ENCODE data around the gene STK32B.

STK32B gene

DNA sequence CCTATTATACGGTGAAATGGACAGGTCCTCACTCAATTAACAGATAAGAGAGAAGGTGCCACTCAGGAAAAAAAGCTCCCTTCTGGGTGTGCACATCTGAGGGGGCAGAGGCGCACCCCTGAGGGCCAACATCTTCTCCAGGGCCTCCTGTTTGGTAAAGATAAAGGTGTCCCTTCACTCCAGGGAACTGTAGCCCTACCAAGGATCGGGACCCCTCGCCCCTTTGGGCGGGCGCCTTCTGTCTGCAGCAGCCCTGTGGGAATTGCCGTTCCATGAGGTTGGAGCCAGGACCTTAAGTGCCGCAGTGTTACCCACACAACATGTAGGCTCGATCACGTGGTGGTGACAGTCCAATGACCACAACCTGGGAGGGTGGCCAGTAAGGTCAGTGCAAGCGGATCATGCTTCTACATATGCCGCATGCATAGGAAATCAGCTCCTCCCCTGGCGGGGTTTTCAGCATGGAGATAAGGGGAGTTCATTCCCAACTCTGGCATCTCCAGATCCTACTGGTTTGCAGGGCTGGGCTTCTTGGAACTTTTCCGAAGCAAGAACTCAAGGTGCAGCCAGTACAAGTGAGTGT is 403.8 kb downstream of the STK32B start:
- no peak overlapping the region for H3K4me3 ChIP-seq (ENCODE audit: insufficient read depth, low read depth, low read length)
- no peaks in the 10 kb centered on the region for H3K27me3 ChIP-seq (ENCODE audit: control insufficient read depth, insufficient read depth, low read length, poor library complexity, severe bottlenecking)
- H3K4me1 ChIP-seq (ENCODE audit: control insufficient read depth, insufficient read depth, low read length) = no peaks in the 10 kb centered on the region
- H3K36me3 ChIP-seq (ENCODE audit: control insufficient read depth, insufficient read depth, low read length) = no peaks in the 10 kb centered on the region
- no peak overlapping the region for H3K27ac ChIP-seq (ENCODE audit: insufficient read depth, low read depth, low read length, poor library complexity, severe bottlenecking)
- H3K9me3 ChIP-seq (ENCODE audit: control insufficient read depth, low read length) = no peaks in the 10 kb centered on the region
- 95 to 96% methylated on average over 14 of the region's 14 CpGs for WGBS, 2 experiments

DNA sequence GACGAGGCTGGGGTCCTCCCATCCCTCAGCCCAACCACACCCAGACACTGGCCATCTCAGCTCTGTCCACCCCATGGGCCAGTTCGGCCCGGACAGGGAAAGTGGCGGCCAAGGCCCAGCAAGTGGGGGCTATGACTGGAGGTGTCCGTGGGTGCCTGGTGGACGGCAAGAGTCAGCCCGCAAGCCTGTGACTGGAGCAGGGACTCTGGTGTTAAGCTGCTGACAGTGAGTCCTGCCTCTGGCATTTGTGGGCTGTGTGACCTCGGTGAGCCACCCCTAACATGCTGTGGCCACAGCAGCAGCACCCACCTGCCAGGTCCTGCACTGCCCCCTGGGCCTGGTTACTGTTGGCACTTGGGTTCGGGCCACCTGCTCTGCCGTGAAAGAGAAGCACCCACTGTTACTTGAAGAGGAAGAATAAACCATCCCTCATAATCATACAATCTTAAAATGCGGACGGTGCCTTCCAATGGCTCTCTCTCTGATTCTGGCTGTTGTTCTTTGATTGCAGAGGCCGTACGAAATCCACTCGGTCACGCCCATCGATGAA is 405.1 kb downstream of the STK32B start:
- Histone ChIP-seq H3K9me3 (ENCODE audit: control insufficient read depth, low read length) (no peaks in the 10 kb centered on the region), H3K27ac (ENCODE audit: insufficient read depth, low read depth, low read length, poor library complexity, severe bottlenecking) (no peak overlapping the region), H3K4me1 (ENCODE audit: control insufficient read depth, insufficient read depth, low read length) (no peaks in the 10 kb centered on the region), H3K4me3 (ENCODE audit: insufficient read depth, low read depth, low read length) (no peak overlapping the region), H3K27me3 (ENCODE audit: control insufficient read depth, insufficient read depth, low read length, poor library complexity, severe bottlenecking) (no peaks in the 10 kb centered on the region), H3K36me3 (ENCODE audit: control insufficient read depth, insufficient read depth, low read length) (no peaks in the 10 kb centered on the region)
- 93 to 96% methylated on average over 17 of the region's 17 CpGs for WGBS, 2 experiments

DNA sequence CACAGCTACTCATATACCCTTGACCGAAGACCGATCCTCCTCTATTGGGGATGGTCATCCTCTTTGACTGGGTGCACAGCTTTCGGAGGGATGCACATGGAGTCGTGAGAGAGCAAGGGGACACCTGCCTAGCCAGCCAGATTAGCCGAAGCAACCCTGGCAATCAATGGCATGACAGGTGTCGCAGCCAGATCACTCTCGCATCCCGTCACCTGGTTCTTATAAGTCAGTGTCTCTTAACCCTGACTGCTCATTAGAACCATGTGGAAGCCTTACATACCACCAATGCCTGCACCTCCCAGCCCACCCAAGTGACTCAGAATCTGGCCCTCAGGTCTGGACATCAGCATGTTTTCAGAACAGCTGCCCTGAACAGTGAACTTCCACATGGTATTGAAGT is 407.4 kb downstream of the STK32B start:
- H3K4me3 ChIP-seq (ENCODE audit: insufficient read depth, low read depth, low read length) = no peak overlapping the region
- H3K4me1 ChIP-seq (ENCODE audit: control insufficient read depth, insufficient read depth, low read length) = no peaks in the 10 kb centered on the region
- H3K36me3 ChIP-seq (ENCODE audit: control insufficient read depth, insufficient read depth, low read length) = no peaks in the 10 kb centered on the region
- H3K27ac ChIP-seq (ENCODE audit: insufficient read depth, low read depth, low read length, poor library complexity, severe bottlenecking) = no peak overlapping the region
- WGBS, 2 experiments = 93 to 96% methylated on average over 8 of the region's 8 CpGs
- H3K27me3 ChIP-seq (ENCODE audit: control insufficient read depth, insufficient read depth, low read length, poor library complexity, severe bottlenecking) = no peaks in the 10 kb centered on the region
- no peaks in the 10 kb centered on the region for H3K9me3 ChIP-seq (ENCODE audit: control insufficient read depth, low read length)

DNA sequence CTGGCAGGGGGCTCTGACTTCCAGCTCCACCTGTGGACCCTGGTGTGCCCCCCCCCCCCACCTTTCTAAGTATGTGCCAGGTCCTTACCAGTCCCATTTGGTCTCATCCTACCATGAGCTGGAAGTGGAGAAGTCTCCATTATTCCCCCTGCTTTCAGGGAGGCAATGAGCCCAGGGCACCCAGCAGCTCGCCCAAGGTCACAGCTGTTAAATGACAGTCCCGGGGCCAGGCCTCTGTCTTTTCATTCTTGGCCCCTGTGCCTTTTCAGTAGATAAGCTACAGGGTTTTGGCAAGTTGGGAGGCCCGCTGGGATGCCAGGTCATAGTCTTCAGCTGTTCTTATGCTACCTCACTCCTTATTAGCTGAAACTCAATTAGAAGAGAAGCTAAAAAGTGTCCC is 408.0 kb downstream of the STK32B start:
- 92 to 93% methylated on average over 3 of the region's 3 CpGs for WGBS, 2 experiments
- Histone ChIP-seq H3K36me3 (ENCODE audit: control insufficient read depth, insufficient read depth, low read length) (no peaks in the 10 kb centered on the region), H3K9me3 (ENCODE audit: control insufficient read depth, low read length) (no peaks in the 10 kb centered on the region), H3K27me3 (ENCODE audit: control insufficient read depth, insufficient read depth, low read length, poor library complexity, severe bottlenecking) (no peaks in the 10 kb centered on the region), H3K4me3 (ENCODE audit: insufficient read depth, low read depth, low read length) (no peak overlapping the region), H3K4me1 (ENCODE audit: control insufficient read depth, insufficient read depth, low read length) (no peaks in the 10 kb centered on the region), H3K27ac (ENCODE audit: insufficient read depth, low read depth, low read length, poor library complexity, severe bottlenecking) (no peak overlapping the region)

DNA sequence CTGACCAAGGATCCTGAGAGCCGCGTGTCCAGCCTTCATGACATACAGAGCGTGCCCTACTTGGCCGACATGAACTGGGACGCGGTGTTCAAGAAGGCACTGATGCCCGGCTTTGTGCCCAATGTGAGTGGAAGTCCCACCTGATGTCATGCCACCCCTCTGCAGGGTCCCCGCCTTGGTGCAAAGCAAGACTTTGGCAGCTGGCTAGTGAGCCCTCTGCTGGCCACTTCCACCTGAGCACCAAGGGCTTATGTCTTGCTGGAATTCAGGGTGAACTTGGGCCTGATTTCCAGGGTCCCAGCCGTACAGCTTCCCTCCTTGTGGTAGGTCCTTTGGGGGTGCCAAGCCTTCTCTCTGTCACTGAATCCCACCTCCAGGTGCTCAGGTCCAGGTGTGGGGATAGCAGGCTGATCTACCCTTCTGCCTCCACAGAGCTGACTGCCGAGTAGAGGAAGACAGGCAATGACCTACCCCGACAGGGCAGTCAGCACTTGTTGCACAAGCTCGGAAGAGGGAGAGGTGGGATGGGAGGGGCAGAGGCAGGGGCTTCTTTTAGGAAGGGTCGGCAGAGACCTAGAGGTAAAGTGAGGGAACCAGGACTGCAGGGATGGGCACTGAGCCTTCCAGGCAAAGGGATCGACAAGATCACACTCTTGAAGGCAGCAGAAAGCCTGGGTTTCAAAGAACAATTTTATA is 409.0 kb downstream of the STK32B start:
- 83 to 85% methylated on average over 14 of the region's 14 CpGs for WGBS, 2 experiments
- Histone ChIP-seq H3K27ac (ENCODE audit: insufficient read depth, low read depth, low read length, poor library complexity, severe bottlenecking) (no peak overlapping the region), H3K4me3 (ENCODE audit: insufficient read depth, low read depth, low read length) (no peak overlapping the region), H3K36me3 (ENCODE audit: control insufficient read depth, insufficient read depth, low read length) (no peaks in the 10 kb centered on the region), H3K4me1 (ENCODE audit: control insufficient read depth, insufficient read depth, low read length) (no peaks in the 10 kb centered on the region), H3K9me3 (ENCODE audit: control insufficient read depth, low read length) (no peaks in the 10 kb centered on the region), H3K27me3 (ENCODE audit: control insufficient read depth, insufficient read depth, low read length, poor library complexity, severe bottlenecking) (no peaks in the 10 kb centered on the region)

DNA sequence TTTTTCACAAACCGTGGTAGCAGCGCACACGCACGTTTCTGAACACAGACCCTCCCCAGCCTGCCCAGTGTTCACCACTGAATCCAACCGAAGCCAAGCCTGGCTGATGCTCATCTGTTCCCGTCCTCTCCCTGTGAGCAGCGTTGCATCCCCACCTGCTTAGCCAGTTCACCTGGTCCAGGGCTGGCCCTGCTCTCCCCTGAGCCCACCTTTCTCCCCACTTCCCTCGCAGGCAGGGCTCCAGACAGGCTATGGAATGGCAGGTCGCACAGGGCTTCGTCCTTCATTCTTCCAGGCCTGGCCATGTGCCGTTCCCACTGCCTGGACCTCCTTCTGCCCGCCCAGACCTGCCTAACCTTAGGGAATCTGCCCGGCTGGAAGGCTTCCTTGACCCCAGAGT is 410.2 kb downstream of the STK32B start:
- Histone ChIP-seq H3K27me3 (ENCODE audit: control insufficient read depth, insufficient read depth, low read length, poor library complexity, severe bottlenecking) (no peaks in the 10 kb centered on the region), H3K4me3 (ENCODE audit: insufficient read depth, low read depth, low read length) (no peak overlapping the region), H3K9me3 (ENCODE audit: control insufficient read depth, low read length) (no peaks in the 10 kb centered on the region), H3K4me1 (ENCODE audit: control insufficient read depth, insufficient read depth, low read length) (no peaks in the 10 kb centered on the region), H3K27ac (ENCODE audit: insufficient read depth, low read depth, low read length, poor library complexity, severe bottlenecking) (no peak overlapping the region), H3K36me3 (ENCODE audit: control insufficient read depth, insufficient read depth, low read length) (no peaks in the 10 kb centered on the region)
- WGBS, 2 experiments = 92 to 95% methylated on average over 13 of the region's 13 CpGs

DNA sequence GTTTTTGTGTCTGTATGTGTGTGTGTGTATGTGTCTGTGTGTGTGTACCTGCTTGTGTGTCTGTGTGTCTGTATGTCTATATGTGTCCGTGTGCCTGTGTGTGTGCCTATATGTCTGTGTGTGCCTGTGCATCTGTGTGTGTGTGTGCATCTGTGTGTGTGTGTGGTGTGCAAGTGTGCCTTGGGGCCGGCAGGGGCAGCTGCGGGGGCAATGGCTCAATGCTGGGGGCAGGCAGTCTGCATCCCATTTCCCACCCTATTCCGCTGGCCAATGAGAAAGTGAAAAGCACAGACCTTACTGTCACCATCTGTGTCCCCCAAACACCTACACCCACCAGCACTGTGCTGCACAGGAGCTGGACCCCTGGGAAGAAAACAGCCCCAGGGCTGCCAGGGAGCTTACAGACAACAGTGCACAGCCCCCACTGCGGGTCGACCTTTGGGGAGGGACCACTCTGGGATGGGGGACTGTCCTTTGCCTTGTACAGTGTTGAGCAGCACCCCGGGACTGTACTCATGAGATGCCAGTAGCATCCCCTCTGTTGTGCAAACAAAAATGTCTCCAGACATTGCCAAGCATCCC is 411.1 kb downstream of the STK32B start:
- no peaks in the 10 kb centered on the region for H3K9me3 ChIP-seq (ENCODE audit: control insufficient read depth, low read length)
- no peaks in the 10 kb centered on the region for H3K27me3 ChIP-seq (ENCODE audit: control insufficient read depth, insufficient read depth, low read length, poor library complexity, severe bottlenecking)
- H3K4me3 ChIP-seq (ENCODE audit: insufficient read depth, low read depth, low read length) = no peak overlapping the region
- H3K36me3 ChIP-seq (ENCODE audit: control insufficient read depth, insufficient read depth, low read length) = no peaks in the 10 kb centered on the region
- WGBS, 2 experiments = 90 to 91% methylated on average over 7 of the region's 7 CpGs
- H3K4me1 ChIP-seq (ENCODE audit: control insufficient read depth, insufficient read depth, low read length) = no peaks in the 10 kb centered on the region
- H3K27ac ChIP-seq (ENCODE audit: insufficient read depth, low read depth, low read length, poor library complexity, severe bottlenecking) = no peak overlapping the region

DNA sequence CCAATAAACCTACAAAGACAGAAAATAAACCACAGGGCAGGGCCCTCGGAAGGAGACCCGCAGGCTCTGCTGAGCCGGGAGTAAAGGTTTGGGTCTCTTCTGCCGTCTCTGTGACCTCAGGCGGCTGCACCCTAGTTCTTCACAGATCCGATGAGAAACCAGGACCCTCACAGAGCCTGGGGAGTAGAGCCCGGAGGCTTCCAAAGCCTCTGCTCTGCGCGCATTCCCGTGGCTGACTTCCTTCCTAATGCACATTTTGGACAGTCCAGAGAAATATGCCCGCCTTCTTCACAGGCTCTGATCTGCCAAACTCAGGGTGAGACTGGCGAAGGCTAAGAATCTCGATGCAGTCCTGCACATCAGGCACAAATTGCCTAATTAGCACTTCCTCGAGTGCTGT is 411.6 kb downstream of the STK32B start:
- H3K27ac ChIP-seq (ENCODE audit: insufficient read depth, low read depth, low read length, poor library complexity, severe bottlenecking) = no peak overlapping the region
- no peaks in the 10 kb centered on the region for H3K4me1 ChIP-seq (ENCODE audit: control insufficient read depth, insufficient read depth, low read length)
- no peaks in the 10 kb centered on the region for H3K27me3 ChIP-seq (ENCODE audit: control insufficient read depth, insufficient read depth, low read length, poor library complexity, severe bottlenecking)
- no peaks in the 10 kb centered on the region for H3K36me3 ChIP-seq (ENCODE audit: control insufficient read depth, insufficient read depth, low read length)
- WGBS, 2 experiments = 87 to 88% methylated on average over 14 of the region's 14 CpGs
- no peak overlapping the region for H3K4me3 ChIP-seq (ENCODE audit: insufficient read depth, low read depth, low read length)
- no peaks in the 10 kb centered on the region for H3K9me3 ChIP-seq (ENCODE audit: control insufficient read depth, low read length)

DNA sequence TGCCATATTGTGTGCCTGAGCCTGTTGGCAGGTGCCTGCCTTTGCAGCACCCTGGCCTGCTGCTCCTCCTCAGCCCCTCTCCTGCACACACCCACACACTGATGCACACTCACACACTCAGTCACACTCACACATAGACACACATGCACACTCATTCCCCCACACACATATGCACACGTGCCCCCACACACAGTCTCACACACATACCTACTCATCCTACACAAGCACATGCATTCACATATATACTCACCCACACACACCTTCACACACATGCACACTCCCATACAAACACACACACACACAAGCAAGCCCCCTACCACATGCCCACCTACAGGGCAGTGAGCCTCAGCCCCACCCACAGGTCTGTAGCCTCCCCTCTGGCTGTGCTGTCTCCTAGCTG is 412.1 kb downstream of the STK32B start:
- Histone ChIP-seq H3K9me3 (ENCODE audit: control insufficient read depth, low read length) (no peaks in the 10 kb centered on the region), H3K36me3 (ENCODE audit: control insufficient read depth, insufficient read depth, low read length) (no peaks in the 10 kb centered on the region), H3K27ac (ENCODE audit: insufficient read depth, low read depth, low read length, poor library complexity, severe bottlenecking) (no peak overlapping the region), H3K4me3 (ENCODE audit: insufficient read depth, low read depth, low read length) (no peak overlapping the region), H3K4me1 (ENCODE audit: control insufficient read depth, insufficient read depth, low read length) (no peaks in the 10 kb centered on the region), H3K27me3 (ENCODE audit: control insufficient read depth, insufficient read depth, low read length, poor library complexity, severe bottlenecking) (no peaks in the 10 kb centered on the region)
- WGBS, 2 experiments = 89% methylated on average over 1 of the region's 1 CpG

DNA sequence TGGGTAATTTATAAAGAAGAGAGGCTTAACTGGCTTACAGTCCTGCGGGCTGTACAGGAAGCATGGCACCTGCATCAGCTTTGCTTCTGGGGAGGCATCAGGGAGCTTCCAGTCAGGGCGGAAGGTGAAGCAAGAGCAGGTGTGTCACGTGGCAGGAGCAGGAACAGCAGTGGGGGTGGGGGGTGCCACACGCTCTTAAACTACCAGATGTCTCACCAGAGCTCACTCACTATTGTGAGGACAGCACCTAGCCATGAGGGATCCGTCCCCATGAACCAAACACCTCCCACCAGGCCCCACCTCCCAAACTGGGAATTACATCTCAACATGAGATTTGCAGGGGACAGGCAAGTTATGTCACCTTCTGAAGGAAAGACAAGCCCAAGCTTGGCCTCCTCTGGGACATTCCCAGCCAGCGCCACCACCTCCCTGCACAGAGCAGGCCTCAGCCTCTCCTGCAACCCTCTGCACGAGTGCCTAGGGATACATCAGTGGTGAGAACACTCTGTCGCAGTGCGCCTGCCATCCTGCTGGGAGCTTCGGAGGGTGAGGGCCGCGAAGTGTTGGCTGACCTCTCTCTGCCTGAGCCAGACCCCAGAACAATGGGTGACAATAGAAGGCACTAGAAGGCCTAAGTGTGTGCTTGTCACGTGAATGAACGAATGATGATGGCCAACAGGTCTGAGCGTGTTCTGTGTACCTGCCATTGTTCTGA is 412.8 kb downstream of the STK32B start:
- Histone ChIP-seq H3K27ac (ENCODE audit: insufficient read depth, low read depth, low read length, poor library complexity, severe bottlenecking) (no peak overlapping the region), H3K4me1 (ENCODE audit: control insufficient read depth, insufficient read depth, low read length) (no peaks in the 10 kb centered on the region), H3K9me3 (ENCODE audit: control insufficient read depth, low read length) (no peaks in the 10 kb centered on the region), H3K36me3 (ENCODE audit: control insufficient read depth, insufficient read depth, low read length) (no peaks in the 10 kb centered on the region), H3K4me3 (ENCODE audit: insufficient read depth, low read depth, low read length) (no peak overlapping the region), H3K27me3 (ENCODE audit: control insufficient read depth, insufficient read depth, low read length, poor library complexity, severe bottlenecking) (no peaks in the 10 kb centered on the region)
- 87 to 88% methylated on average over 15 of the region's 15 CpGs for WGBS, 2 experiments

All from ectodermal cell (in vitro differentiated cells).